AG09319 (cell line): ENCODE measurements around the gene MEOX1.
"Not testable (repeated sequence)": the region's sequence is repeated elsewhere in the genome, so short reads cannot be mapped to it uniquely, and the experiment has no call there.

Experiments
- DNase-seq: peaks from one replicate; pipeline ENCODE4 v3.0.0-alpha.2; 2010; ENCODE audit warnings: low read depth; ENCODE audit errors: extremely low read depth
- TF ChIP-seq, protein P1 (sequence below): IDR thresholded peaks from 2 replicates; pipeline ENCODE4 v1.5.1; 2011; ENCODE audit warnings: low read depth, mild to moderate bottlenecking, inconsistent platforms, low read length, moderate library complexity

MEOX1 gene

DNA sequence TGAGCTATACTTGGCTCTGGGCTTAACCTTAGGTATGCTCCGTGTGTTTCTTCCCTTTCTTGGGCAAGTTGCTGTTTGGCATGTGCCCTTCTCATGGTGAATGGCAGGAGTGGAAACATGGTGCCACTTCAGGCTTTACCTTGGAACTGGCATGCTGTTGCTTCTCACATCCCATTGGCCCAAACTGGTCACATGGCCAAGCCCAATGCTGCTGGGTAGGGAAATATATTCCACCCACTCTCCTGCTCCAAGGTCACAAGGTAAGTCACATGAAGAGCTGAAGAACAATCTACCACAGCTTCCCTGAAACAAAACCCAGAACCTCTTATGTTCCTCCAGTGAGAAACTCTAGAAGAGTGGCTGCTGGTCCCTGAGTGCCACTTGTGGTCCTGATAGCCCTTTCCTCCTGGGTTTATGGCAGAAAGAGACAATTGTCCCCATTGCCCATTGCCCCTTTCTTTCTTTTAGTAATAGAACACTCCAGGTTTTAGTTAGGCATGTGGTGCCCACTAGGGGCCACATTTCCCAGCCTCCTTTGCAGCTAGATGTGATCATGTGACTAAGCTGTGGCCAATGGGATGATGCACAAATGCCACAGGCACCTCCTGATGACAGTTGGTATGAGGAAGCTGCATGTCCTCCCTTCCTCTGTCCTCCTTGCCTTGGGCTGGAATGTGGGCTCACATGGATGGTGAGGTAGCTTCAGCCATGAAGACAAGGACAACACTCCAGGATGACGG, 50.3 kb downstream of the MEOX1 start:
- TF ChIP-seq, protein P1, sequence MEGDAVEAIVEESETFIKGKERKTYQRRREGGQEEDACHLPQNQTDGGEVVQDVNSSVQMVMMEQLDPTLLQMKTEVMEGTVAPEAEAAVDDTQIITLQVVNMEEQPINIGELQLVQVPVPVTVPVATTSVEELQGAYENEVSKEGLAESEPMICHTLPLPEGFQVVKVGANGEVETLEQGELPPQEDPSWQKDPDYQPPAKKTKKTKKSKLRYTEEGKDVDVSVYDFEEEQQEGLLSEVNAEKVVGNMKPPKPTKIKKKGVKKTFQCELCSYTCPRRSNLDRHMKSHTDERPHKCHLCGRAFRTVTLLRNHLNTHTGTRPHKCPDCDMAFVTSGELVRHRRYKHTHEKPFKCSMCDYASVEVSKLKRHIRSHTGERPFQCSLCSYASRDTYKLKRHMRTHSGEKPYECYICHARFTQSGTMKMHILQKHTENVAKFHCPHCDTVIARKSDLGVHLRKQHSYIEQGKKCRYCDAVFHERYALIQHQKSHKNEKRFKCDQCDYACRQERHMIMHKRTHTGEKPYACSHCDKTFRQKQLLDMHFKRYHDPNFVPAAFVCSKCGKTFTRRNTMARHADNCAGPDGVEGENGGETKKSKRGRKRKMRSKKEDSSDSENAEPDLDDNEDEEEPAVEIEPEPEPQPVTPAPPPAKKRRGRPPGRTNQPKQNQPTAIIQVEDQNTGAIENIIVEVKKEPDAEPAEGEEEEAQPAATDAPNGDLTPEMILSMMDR = no peak
- DNase-seq = no peak

- DNase-seq = no peak
- TF ChIP-seq, protein P1 = no peak
Measured at GRCh38 chr17:43609613-43610385, 51.9 kb downstream of the MEOX1 start.

GRCh38 chr17:43608313-43608712, 53.4 kb downstream of the MEOX1 start:
- TF ChIP-seq, protein P1 = no peak
- DNase-seq = no peak

DNA sequence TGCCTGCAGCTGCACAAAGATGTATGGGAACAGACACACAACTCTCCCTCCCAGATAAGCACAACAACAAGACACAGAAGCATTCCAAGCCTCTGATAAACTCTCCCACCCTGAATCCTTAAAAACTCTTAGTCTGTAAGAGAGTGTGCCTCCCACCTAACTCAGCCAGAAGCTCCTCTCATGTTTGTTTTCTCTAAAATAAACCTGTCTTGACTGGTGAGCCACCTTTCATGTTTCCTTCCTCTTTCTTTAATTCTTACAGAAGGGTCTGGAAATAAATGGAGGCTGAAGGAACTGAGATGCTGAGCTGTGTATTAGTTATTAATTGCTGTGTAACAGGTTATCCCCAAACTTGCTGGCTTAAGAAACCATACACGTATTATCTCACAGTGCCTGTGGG, 57.2 kb downstream of the MEOX1 start:
- no peak for DNase-seq
- TF ChIP-seq, protein P1 = no peak

GRCh38 chr17:43603321-43603720, 58.4 kb downstream of the MEOX1 start:
- DNase-seq = no peak
- TF ChIP-seq, protein P1 = no peak

GRCh38 chr17:43602556-43602955, 59.2 kb downstream of the MEOX1 start:
- DNase-seq = not testable (repeated sequence)

GRCh38 chr17:43601280-43602039, 60.3 kb downstream of the MEOX1 start:
- TF ChIP-seq, protein P1 = no peak
- DNase-seq = no peak
